CD4-positive, alpha-beta T cell (primary cell): Measurements from ENCODE around the gene CYP26A1. TPM values are rescaled to one million over a fixed set of nuclear protein-coding genes. Genes with fewer than 3 reads are reported as not detected.

Source experiments
- ATAC-seq: fragments of 200-7000 bp; cut with Tn5 transposase; one replicate; pipeline ENCODE4 v1.10.0; 2022; ENCODE audit warnings: mild to moderate bottlenecking; ENCODE audit not compliant: poor library complexity
- CTCF ChIA-PET: fragments of 350-600 bp; sonication (Branson Sonifier 250); formaldehyde crosslinking; loops from one replicate; lab custom pipeline; 2021; ENCODE audit warnings: antibody characterized with exemption, inconsistent platforms; lab: Charles Lee
- POLR2A ChIA-PET: fragments of 350-600 bp; sonication (Branson Sonifier 250); formaldehyde crosslinking; loops from one replicate; lab custom pipeline; 2021; ENCODE audit warnings: antibody characterized with exemption, inconsistent platforms; lab: Charles Lee
- DNase-seq, 14 experiments: peaks; one replicate each; pipeline ENCODE4 v3.0.0-alpha.2; 2013 to 2020; ENCODE audit warnings: mixed read lengths in 2 of 14
- H3K27ac ChIP-seq, 2 donors: one replicate each; pipeline versions ENCODE4 v1.5.1 to v1.7.0; 2013; ENCODE audit warnings: low read length in 2 of 2, low read depth in 1 of 2, mild to moderate bottlenecking in 1 of 2
- H3K27me3 ChIP-seq, 2 experiments: 1 replicate in 1 of 2; 2 replicates in 1 of 2; pipeline versions ENCODE4 v1.6.1 to v1.7.0; 2013; ENCODE audit warnings: low read length in 2 of 2, control low read depth in 1 of 2, mild to moderate bottlenecking in 1 of 2, moderate library complexity in 1 of 2; ENCODE audit not compliant: insufficient read depth in 2 of 2, control insufficient read depth in 1 of 2
- H3K36me3 ChIP-seq: one replicate; pipeline ENCODE4 v1.6.1; 2013; ENCODE audit warnings: low read length, control low read depth; ENCODE audit not compliant: insufficient read depth
- H3K4me1 ChIP-seq: one replicate; pipeline ENCODE4 v1.6.1; 2013; ENCODE audit warnings: low read length, control low read depth; ENCODE audit not compliant: insufficient read depth
- H3K4me3 ChIP-seq: one replicate; pipeline ENCODE4 v1.5.1; 2013; ENCODE audit warnings: mild to moderate bottlenecking, low read length, moderate library complexity
- H3K9me3 ChIP-seq, 2 experiments: 1 replicate in 1 of 2; 2 replicates in 1 of 2; pipeline versions ENCODE4 v1.6.1 to v1.7.0; 2013; ENCODE audit warnings: low read length in 2 of 2, mild to moderate bottlenecking in 2 of 2, control low read depth in 1 of 2, moderate library complexity in 1 of 2; ENCODE audit not compliant: control insufficient read depth in 1 of 2, insufficient read depth in 1 of 2
- H3K27ac Mint-ChIP-seq: one replicate; pipeline ENCODE4 v1.8.0; 2020; ENCODE audit warnings: mixed read lengths
- H3K27me3 Mint-ChIP-seq: one replicate; pipeline ENCODE4 v1.8.0; 2021; ENCODE audit warnings: mixed read lengths
- H3K36me3 Mint-ChIP-seq: one replicate; pipeline ENCODE4 v1.8.0; 2021; ENCODE audit warnings: low read depth, mixed read lengths
- H3K4me1 Mint-ChIP-seq: one replicate; pipeline ENCODE4 v1.8.0; 2021; ENCODE audit warnings: low read depth, mixed read lengths
- H3K4me3 Mint-ChIP-seq: one replicate; pipeline ENCODE4 v1.8.0; 2020; ENCODE audit warnings: mild to moderate bottlenecking, mixed read lengths
- H3K9me3 Mint-ChIP-seq: one replicate; pipeline ENCODE4 v1.8.0; 2020; ENCODE audit warnings: mixed read lengths
- CTCF ChIP-seq: fragments of 200-600 bp; IDR thresholded peaks from one replicate; pipeline ENCODE4 v1.8.0; 2022; ENCODE audit warnings: antibody characterized with exemption, mild to moderate bottlenecking
- intact Hi-C, 2 experiments: fragments of 100-400 bp; cut with DNase I in 1 of 2; cut with micrococcal nuclease in 1 of 2; formaldehyde crosslinking; loops; one replicate each; pipeline versions ENCODE4 v1.15.1 to v1.9.0; 2023 to 2025; cut with DNase I, micrococcal nuclease
- total RNA-seq, 174 experiments: library from RNA in 2 of 174; stranded (reverse) in 2 of 174; gene quantifications; one replicate each; pipeline ENCODE4 v1.2.3 and lab custom pipeline; 2021 to 2026

The CYP26A1 gene
- total RNA-seq, 2 experiments from 2014 or later, result not detected

- Histone ChIP-seq H3K36me3 (peaks cover 2% of the 10 kb centered on the region), H3K27ac (no peak overlapping the region), H3K4me3 (no peak overlapping the region), H3K9me3 (no peaks in the 10 kb centered on the region), H3K4me1 (no peaks in the 10 kb centered on the region), H3K27me3 (no peaks in the 10 kb centered on the region)
- ChIA-PET CTCF (no interaction called here), POLR2A (no interaction called here)
- no peaks in the 10 kb centered on the region for H3K27me3 Mint-ChIP-seq
- no peaks in the 10 kb centered on the region for H3K9me3 Mint-ChIP-seq
- no peak for ATAC-seq
- H3K4me3 Mint-ChIP-seq, result no peak overlapping the region
- no peak for DNase-seq
- intact Hi-C loops, result loop anchor here in 1 of 2 experiments (10.0 kb wide), 1 partner anchor 58 kb away; no protein-coding TSS in a partner anchor
- no peak for TF ChIP-seq CTCF
- H3K36me3 Mint-ChIP-seq, result peaks cover 12% of the 10 kb centered on the region
- no peaks in the 10 kb centered on the region for H3K4me1 Mint-ChIP-seq
- H3K27ac Mint-ChIP-seq, result no peak overlapping the region
Observed at GRCh38 chr10:93032809-93033137, 40.9 kb upstream of the CYP26A1 start.

- Histone ChIP-seq H3K4me1 (no peaks in the 10 kb centered on the region), H3K27me3 (no peaks in the 10 kb centered on the region), H3K27ac (no peak overlapping the region), H3K9me3 (no peaks in the 10 kb centered on the region), H3K36me3 (no peaks in the 10 kb centered on the region), H3K4me3 (no peak overlapping the region)
- H3K4me1 Mint-ChIP-seq, result no peaks in the 10 kb centered on the region
- no peaks in the 10 kb centered on the region for H3K9me3 Mint-ChIP-seq
- DNase-seq, result no peak
- peaks cover 6% of the 10 kb centered on the region for H3K36me3 Mint-ChIP-seq
- no peak overlapping the region for H3K27ac Mint-ChIP-seq
- ChIA-PET CTCF (interaction anchor here (1.2 kb wide), 1 partner anchor 10 kb away, joined by 3 read pairs; no protein-coding TSS in a partner anchor), POLR2A (no interaction called here)
- TF ChIP-seq CTCF, result no peak
- intact Hi-C loops, result loop anchor here in 1 of 2 experiments (10.0 kb wide), 1 partner anchor 60 kb away; no protein-coding TSS in a partner anchor
- no peaks in the 10 kb centered on the region for H3K27me3 Mint-ChIP-seq
- H3K4me3 Mint-ChIP-seq, result no peak overlapping the region
- no peak for ATAC-seq
Observed at GRCh38 chr10:93034426-93034825, 39.3 kb upstream of the CYP26A1 start.

- intact Hi-C loops, result loop anchor here in 1 of 2 experiments (10.0 kb wide), 1 partner anchor 64 kb away; no protein-coding TSS in a partner anchor
- no peaks in the 10 kb centered on the region for H3K9me3 Mint-ChIP-seq
- no peak for DNase-seq
- H3K27ac Mint-ChIP-seq, result no peak overlapping the region
- Histone ChIP-seq H3K27ac (no peak overlapping the region), H3K27me3 (no peaks in the 10 kb centered on the region), H3K4me1 (no peaks in the 10 kb centered on the region), H3K9me3 (no peaks in the 10 kb centered on the region), H3K4me3 (no peak overlapping the region), H3K36me3 (no peaks in the 10 kb centered on the region)
- H3K36me3 Mint-ChIP-seq, result peaks cover 14% of the 10 kb centered on the region
- POLR2A ChIA-PET, result no interaction called here
- no peaks in the 10 kb centered on the region for H3K27me3 Mint-ChIP-seq
- CTCF ChIA-PET, result no interaction called here
- no peaks in the 10 kb centered on the region for H3K4me1 Mint-ChIP-seq
- no peak overlapping the region for H3K4me3 Mint-ChIP-seq
- TF ChIP-seq CTCF, result no peak
- no peak for ATAC-seq
Observed at GRCh38 chr10:93039110-93039509, 34.6 kb upstream of the CYP26A1 start.
